HG02798 (cell line): ENCODE results near the gene MUC4.
"Not testable (repeated sequence)": the region's sequence is repeated elsewhere in the genome, so short reads cannot be mapped to it uniquely, and the experiment has no call there.

Source experiments
- ATAC-seq: cut with Tn5 transposase; IDR thresholded peaks from one replicate; pipeline ENCODE4 v1.9.1; 2021; ENCODE audit warnings: mild to moderate bottlenecking; ENCODE audit not compliant: unreplicated experiment, poor library complexity

Gene MUC4

DNA sequence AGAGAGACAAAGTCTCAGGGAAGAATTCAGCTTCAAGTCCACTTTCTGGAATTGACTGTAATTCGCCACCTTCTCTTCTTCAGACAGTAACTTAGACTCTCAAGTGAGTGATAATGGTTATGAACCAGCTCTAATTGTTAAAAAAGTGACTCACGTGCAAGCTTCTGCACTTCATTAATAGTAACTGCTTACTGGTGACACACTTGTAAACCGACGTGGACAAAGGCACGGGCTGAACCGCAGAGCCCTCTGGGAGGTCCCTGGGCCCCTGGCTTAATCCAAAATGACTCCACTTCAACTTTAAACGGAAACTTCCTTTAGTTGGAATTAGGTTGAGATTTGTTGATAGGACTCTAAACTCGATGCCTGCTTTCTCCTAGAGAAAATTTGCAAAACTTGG is 17.0 kb downstream of the MUC4 start:
- ATAC-seq, result no peak

GRCh38 chr3:195792621-195793020 is 19.1 kb downstream of the MUC4 start:
- ATAC-seq, result not testable (repeated sequence)

DNA sequence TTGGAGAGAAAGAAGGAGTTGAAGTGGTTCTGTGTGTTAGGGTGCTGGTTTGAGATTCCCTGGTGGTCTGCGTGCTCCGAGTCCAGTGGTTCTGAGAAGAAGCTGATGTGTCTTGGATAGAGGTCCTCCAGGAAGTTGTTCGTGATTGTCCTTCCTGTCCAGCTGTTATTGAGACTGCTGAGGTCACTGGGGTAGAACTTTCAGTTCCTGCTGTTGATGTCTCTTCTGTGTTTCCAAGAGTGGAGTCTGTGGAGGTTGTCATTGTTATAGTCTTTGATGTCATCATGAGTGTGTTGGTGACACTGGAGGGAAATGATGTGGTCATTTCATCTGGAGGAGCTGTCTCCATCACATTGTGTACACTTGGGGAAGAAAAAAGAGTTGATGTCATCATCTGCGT is 20.8 kb downstream of the MUC4 start:
- no peak for ATAC-seq

GRCh38 chr3:195788711-195789581 is 22.8 kb downstream of the MUC4 start:
- no peak for ATAC-seq

- ATAC-seq, result not testable (repeated sequence)
These were observed 25.8 kb downstream of the MUC4 start for GRCh38 chr3:195785781-195786405.

- not testable (repeated sequence) for ATAC-seq
These were observed 27.7 kb downstream of the MUC4 start for GRCh38 chr3:195784031-195784430.

DNA sequence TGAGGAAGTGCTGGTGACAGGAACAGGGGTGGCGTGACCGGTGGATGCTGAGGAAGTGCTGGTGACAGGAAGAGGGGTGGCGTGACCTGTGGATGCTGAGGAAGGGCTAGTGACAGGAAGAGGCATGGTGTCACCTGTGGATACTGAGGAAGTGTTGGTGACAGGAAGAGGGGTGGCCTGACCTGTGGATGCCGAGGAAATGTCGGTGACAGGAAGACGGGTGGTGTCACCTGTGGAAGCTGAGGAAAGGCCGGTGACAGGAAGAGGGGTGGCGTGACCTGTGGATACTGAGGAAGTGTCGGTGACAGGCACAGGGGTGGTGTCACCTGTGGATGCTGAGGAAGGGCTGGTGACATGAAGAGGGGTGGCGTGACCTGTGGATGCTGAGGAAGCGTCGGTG is 30.5 kb downstream of the MUC4 start:
- not testable (repeated sequence) for ATAC-seq

DNA sequence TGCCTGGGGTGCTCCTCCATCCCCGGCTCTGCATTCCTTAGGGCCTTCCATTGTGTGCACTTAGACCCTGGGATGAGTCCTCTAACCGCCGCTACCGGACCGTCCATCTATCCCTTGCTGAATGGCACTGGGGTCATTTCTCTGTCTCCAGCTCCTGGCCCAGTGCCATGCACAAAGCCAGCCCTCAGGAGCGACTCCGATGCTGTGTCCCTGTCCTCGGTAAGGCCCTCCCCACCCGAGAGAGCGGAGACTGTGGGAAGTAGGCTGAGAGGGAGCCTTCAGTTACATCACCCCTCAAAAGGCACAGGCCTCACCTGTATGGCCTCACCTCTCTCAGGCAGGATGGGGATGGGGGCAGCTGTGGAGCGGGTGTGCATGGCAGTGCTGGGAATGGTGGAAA is 33.8 kb downstream of the MUC4 start:
- ATAC-seq, result no peak

DNA sequence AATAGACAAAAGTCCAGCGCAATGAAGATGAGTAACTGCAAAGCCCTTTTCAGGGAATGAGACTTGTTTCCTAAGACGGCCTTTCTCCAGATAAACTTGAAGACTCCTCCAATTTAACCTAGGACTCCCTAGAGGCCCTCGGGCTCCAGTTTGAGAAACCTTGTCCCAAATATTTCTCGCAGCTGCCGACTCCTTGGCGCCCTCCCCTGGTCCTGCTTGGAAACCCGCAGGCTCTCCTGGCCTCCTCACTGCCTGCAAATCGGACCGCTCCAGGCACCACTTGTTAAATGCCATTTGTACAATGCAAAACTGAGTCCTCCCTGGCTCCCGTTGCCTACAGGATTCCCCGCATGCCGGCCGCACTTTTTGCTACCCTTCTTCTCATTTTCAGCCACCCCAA is 36.8 kb downstream of the MUC4 start:
- no peak for ATAC-seq

GRCh38 chr3:195773956-195774537 is 37.7 kb downstream of the MUC4 start:
- ATAC-seq, result no peak

GRCh38 chr3:195771646-195772300 is 40.0 kb downstream of the MUC4 start:
- ATAC-seq, result no peak

DNA sequence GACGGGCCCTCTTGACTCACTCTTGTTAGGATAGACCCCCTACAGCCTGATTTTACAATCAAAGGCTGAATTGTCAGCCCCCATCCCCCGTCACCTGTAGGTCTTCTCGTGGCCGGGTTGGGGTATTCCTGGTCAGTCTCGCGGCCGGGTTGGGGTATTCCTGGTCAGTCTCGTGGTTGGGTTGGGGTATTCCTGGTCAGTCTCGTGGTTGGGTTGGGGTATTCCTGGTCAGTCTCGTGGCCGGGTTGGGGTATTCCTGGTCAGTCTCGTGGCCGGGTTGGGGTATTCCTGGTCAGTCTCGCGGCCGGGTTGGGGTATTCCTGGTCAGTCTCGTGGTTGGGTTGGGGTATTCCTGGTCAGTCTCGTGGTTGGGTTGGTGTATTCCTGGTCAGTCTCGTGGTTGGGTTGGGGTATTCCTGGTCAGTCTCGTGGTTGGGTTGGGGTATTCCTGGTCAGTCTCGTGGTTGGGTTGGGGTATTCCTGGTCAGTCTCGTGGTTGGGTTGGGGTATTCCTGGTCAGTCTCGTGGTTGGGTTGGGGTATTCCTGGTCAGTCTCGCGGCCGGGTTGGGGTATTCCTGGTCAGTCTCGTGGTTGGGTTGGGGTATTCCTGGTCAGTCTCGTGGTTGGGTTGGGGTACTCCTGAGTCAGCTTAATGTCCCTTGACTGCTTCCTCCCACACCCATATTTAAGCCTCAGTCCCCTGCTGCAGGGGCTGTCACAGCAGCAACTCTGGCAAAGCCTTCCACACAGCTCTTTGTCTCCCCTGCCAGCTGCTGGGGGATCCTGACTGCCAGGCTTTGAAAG is 40.7 kb downstream of the MUC4 start:
- not testable (repeated sequence) for ATAC-seq

GRCh38 chr3:195770081-195770840 is 41.5 kb downstream of the MUC4 start:
- ATAC-seq, result no peak

GRCh38 chr3:195769551-195769950 is 42.2 kb downstream of the MUC4 start:
- ATAC-seq, result no peak

- ATAC-seq, result no peak
These were observed 42.9 kb downstream of the MUC4 start for GRCh38 chr3:195768831-195769303.

- ATAC-seq, result no peak
These were observed 43.3 kb downstream of the MUC4 start for GRCh38 chr3:195768414-195768813.

GRCh38 chr3:195767792-195768191 is 43.9 kb downstream of the MUC4 start:
- ATAC-seq, result no peak

DNA sequence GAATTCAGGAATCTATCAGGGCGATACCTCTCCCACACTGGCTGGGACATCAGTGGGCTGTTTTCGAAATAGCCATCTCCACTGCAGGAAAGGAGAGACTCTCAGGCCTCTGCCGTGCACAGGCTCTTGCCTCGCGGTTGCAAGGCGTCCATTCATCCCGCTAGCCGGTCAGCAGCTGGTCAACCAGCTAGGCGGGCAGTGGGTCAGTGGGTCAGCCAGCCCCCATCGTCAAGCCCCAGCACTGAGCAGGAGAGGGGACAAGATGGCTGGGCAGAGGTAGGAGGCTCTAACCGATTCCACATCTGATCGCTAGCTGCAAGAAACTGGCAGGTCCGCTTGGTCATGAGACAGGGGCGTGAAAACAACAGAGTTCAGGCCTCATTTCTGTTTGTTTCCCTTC is 45.1 kb downstream of the MUC4 start:
- no peak for ATAC-seq

DNA sequence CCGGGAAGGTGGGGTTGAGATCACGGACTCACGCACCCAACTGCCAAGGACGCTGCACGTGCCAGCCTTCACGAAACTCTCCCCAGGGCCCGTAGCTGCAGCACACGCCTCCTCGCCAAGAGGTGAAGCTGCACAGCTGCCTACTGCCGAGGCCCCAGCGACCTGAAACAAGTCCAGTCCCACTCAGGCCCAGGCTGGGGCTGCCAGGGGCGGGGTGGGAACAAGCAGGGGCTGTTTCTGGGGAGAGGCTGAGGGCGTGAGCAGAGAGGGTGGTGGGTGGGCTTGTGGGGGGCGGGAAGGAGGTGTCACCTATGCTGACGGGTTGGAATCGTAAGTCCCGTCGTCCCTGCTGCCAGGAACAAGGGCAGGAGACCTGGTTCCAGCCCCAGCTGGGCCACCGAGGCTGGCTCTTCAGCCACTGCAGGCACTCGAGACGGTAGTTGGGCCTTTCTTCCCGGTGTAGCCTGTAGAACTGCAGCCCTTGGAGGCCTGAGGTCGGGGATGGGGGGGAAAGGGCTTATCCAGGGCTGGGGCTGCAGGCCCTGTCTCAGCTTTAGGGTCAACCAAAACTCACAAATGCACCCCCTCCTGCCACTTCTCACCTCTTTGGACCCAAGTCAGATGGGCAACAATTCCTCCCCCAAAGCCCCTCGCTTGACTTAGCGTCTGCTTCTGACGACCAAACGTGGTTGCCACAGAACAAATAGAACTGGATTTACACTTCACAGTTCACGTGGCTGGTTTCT is 46.6 kb downstream of the MUC4 start:
- ATAC-seq, result no peak
